H1 (cell line): ENCODE results near the gene RASGRP3. TPM values are rescaled to one million over a fixed set of nuclear protein-coding genes. Genes with fewer than 3 reads are reported as not detected.

Source experiments
- BCL11A ChIP-seq, 2 experiments: IDR thresholded peaks; one replicate each; pipeline ENCODE4 v1.6.1; 2011; ENCODE audit warnings: low read depth in 2 of 2, low read length in 2 of 2, mild to moderate bottlenecking in 2 of 2
- CREB1 ChIP-seq: IDR thresholded peaks from 2 replicates; pipeline ENCODE4 v1.6.1; 2012; ENCODE audit warnings: inconsistent platforms
- PHF8 ChIP-seq: fragments of 200-600 bp; sonication (generic); conservative IDR thresholded peaks from 2 replicates; pipeline ENCODE4 v1.7.1; 2012; ENCODE audit warnings: low read depth, mild to moderate bottlenecking, inconsistent platforms, low read length, moderate library complexity
- SIRT6 ChIP-seq: IDR thresholded peaks from one replicate; pipeline ENCODE4 v1.7.1; 2012; ENCODE audit warnings: low read length, inconsistent platforms
- polyA plus RNA-seq, 7 experiments: library from polyadenylated mRNA; depleted of rRNA in 3 of 7; stranded (reverse) in 5 of 7; unstranded in 2 of 7; fragments of >200 nt in 5 of 7; fragments of 200-250 nt in 2 of 7; gene quantifications; 1 replicate in 5 of 7; 2 replicates in 1 of 7; 4 replicates in 1 of 7; pipeline versions ENCODE4 v1.2.1 to v1.2.3, GENCODE V29; 2011 to 2013; ENCODE audit warnings: missing spikeins in 2 of 7, mixed read lengths in 2 of 7
- total RNA-seq: library from RNA; stranded (reverse); fragmentation: NEBNext Ultra II Directional; extraction: Animal tissue kit (Norgen Biotek cat#: 25700); gene quantifications from 2 replicates; pipeline ENCODE4 v1.2.1, GENCODE V29; 2021
- TF ChIP-seq, protein P1 (sequence below): IDR thresholded peaks from 2 replicates; pipeline ENCODE4 v1.6.1; 2012; ENCODE audit warnings: inconsistent platforms
- TF ChIP-seq, protein P2 (sequence below): fragments of 300-600 bp; sonication (generic); IDR thresholded peaks from 2 replicates; pipeline ENCODE4 v1.7.1; 2012; ENCODE audit warnings: low read length, moderate library complexity, mild to moderate bottlenecking, inconsistent platforms; ENCODE audit not compliant: insufficient replicate concordance

The RASGRP3 gene
- total and polyA plus RNA-seq, 2 of the 8 experiments (the other 6 are each of a cell fraction or from before 2014, with no cell fraction given) = 0.06 TPM; not detected in 1

DNA sequence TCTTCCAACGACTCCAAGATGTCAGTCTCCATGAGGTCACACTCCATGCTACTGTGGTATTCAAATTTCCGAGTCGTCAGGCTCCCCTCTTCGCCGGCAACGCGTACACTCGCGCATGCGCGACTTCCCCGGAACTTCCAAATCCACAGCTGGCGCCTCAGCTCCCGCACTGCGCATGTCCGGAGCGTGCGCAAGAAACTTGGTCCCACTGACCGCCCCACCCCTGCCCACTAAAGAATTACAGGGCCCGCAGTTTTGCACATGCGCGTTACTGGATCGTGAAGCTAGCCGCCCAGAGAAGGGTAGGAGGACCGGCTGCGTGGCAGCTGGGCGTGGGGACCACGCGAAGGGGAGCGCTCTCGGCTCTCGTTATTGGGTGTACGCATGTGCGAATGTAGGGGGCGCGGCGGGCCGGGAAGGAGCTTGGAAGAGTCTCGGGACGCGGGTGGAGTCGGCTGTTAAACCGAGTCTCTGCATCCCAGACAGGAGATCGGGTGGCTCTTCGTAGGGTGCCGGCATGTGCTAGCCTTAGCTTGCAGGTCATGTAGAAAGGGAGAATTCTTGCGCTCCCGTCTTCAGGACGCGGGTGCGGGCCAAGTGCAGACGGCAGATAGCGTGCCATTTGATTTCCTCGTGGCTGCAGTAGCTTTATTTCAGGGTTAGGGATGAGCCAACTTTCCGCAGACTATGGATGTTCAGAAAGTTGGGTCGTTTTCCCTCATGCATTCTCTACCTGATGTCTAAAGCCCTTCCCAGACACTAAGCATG, 122.9 kb downstream of the RASGRP3 start, which contains the start of gene FAM98A (continued):
- TF ChIP-seq PHF8 = peak; percentile 54; the same call in 1 of the 2 replicates
- TF ChIP-seq, protein P1, sequence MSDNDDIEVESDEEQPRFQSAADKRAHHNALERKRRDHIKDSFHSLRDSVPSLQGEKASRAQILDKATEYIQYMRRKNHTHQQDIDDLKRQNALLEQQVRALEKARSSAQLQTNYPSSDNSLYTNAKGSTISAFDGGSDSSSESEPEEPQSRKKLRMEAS = peak; percentile 94
- no peak for TF ChIP-seq BCL11A (IDR thresholded peaks at IDR 0.05; ENCODE audit: low read depth in 2 of 2, low read length in 2 of 2)
- TF ChIP-seq SIRT6 = no peak
- TF ChIP-seq CREB1 = no peak; the same call in none of the 2 replicates
- TF ChIP-seq, protein P2, sequence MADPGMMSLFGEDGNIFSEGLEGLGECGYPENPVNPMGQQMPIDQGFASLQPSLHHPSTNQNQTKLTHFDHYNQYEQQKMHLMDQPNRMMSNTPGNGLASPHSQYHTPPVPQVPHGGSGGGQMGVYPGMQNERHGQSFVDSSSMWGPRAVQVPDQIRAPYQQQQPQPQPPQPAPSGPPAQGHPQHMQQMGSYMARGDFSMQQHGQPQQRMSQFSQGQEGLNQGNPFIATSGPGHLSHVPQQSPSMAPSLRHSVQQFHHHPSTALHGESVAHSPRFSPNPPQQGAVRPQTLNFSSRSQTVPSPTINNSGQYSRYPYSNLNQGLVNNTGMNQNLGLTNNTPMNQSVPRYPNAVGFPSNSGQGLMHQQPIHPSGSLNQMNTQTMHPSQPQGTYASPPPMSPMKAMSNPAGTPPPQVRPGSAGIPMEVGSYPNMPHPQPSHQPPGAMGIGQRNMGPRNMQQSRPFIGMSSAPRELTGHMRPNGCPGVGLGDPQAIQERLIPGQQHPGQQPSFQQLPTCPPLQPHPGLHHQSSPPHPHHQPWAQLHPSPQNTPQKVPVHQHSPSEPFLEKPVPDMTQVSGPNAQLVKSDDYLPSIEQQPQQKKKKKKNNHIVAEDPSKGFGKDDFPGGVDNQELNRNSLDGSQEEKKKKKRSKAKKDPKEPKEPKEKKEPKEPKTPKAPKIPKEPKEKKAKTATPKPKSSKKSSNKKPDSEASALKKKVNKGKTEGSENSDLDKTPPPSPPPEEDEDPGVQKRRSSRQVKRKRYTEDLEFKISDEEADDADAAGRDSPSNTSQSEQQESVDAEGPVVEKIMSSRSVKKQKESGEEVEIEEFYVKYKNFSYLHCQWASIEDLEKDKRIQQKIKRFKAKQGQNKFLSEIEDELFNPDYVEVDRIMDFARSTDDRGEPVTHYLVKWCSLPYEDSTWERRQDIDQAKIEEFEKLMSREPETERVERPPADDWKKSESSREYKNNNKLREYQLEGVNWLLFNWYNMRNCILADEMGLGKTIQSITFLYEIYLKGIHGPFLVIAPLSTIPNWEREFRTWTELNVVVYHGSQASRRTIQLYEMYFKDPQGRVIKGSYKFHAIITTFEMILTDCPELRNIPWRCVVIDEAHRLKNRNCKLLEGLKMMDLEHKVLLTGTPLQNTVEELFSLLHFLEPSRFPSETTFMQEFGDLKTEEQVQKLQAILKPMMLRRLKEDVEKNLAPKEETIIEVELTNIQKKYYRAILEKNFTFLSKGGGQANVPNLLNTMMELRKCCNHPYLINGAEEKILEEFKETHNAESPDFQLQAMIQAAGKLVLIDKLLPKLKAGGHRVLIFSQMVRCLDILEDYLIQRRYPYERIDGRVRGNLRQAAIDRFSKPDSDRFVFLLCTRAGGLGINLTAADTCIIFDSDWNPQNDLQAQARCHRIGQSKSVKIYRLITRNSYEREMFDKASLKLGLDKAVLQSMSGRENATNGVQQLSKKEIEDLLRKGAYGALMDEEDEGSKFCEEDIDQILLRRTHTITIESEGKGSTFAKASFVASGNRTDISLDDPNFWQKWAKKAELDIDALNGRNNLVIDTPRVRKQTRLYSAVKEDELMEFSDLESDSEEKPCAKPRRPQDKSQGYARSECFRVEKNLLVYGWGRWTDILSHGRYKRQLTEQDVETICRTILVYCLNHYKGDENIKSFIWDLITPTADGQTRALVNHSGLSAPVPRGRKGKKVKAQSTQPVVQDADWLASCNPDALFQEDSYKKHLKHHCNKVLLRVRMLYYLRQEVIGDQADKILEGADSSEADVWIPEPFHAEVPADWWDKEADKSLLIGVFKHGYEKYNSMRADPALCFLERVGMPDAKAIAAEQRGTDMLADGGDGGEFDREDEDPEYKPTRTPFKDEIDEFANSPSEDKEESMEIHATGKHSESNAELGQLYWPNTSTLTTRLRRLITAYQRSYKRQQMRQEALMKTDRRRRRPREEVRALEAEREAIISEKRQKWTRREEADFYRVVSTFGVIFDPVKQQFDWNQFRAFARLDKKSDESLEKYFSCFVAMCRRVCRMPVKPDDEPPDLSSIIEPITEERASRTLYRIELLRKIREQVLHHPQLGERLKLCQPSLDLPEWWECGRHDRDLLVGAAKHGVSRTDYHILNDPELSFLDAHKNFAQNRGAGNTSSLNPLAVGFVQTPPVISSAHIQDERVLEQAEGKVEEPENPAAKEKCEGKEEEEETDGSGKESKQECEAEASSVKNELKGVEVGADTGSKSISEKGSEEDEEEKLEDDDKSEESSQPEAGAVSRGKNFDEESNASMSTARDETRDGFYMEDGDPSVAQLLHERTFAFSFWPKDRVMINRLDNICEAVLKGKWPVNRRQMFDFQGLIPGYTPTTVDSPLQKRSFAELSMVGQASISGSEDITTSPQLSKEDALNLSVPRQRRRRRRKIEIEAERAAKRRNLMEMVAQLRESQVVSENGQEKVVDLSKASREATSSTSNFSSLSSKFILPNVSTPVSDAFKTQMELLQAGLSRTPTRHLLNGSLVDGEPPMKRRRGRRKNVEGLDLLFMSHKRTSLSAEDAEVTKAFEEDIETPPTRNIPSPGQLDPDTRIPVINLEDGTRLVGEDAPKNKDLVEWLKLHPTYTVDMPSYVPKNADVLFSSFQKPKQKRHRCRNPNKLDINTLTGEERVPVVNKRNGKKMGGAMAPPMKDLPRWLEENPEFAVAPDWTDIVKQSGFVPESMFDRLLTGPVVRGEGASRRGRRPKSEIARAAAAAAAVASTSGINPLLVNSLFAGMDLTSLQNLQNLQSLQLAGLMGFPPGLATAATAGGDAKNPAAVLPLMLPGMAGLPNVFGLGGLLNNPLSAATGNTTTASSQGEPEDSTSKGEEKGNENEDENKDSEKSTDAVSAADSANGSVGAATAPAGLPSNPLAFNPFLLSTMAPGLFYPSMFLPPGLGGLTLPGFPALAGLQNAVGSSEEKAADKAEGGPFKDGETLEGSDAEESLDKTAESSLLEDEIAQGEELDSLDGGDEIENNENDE = no peak
